ENCODE results near the gene IFIT1.
"Not testable (repeated sequence)": the region's sequence is repeated elsewhere in the genome, so short reads cannot be mapped to it uniquely, and the experiment has no call there.

IFIT1 gene

GRCh38 chr10:89395141-89395540 is 2.7 kb downstream of the IFIT1 start:
- no peak for DNase-seq (ENCODE audit: low spot score)

GRCh38 chr10:89398003-89398749 is 5.8 kb downstream of the IFIT1 start:
- no peak for DNase-seq (ENCODE audit: low spot score)

GRCh38 chr10:89399956-89400355 is 7.5 kb downstream of the IFIT1 start:
- DNase-seq (ENCODE audit: low spot score), result no peak

- no peak for DNase-seq (ENCODE audit: low spot score)
Measured at GRCh38 chr10:89403043-89403442, 10.6 kb downstream of the IFIT1 start.

- no peak for DNase-seq (ENCODE audit: low spot score)
Measured at GRCh38 chr10:89404104-89405047, 12.0 kb downstream of the IFIT1 start.

- not testable (repeated sequence) for DNase-seq (ENCODE audit: low spot score)
Measured at GRCh38 chr10:89406178-89406577, 13.8 kb downstream of the IFIT1 start.

- DNase-seq (ENCODE audit: low spot score), result not testable (repeated sequence)
Measured at GRCh38 chr10:89407792-89408191, 15.4 kb downstream of the IFIT1 start.

GRCh38 chr10:89409282-89409681 is 16.9 kb downstream of the IFIT1 start:
- not testable (repeated sequence) for DNase-seq (ENCODE audit: low spot score)

GRCh38 chr10:89410551-89410950 is 18.1 kb downstream of the IFIT1 start:
- not testable (repeated sequence) for DNase-seq (ENCODE audit: low spot score)

GRCh38 chr10:89411135-89411534 is 18.7 kb downstream of the IFIT1 start:
- not testable (repeated sequence) for DNase-seq (ENCODE audit: low spot score)

- not testable (repeated sequence) for DNase-seq (ENCODE audit: low spot score)
Measured at GRCh38 chr10:89412276-89412675, 19.9 kb downstream of the IFIT1 start.

- no peak for DNase-seq (ENCODE audit: low spot score)
Measured at GRCh38 chr10:89413398-89413912, 21.0 kb downstream of the IFIT1 start.

GRCh38 chr10:89414146-89414878 is 21.9 kb downstream of the IFIT1 start, which contains the start of gene IFIT5:
TSS of gene IFIT5 (plus strand) at chr10:89414568. CDS start at chr10:89414799, 231 bp downstream.
- peak; percentile 81 for DNase-seq (ENCODE audit: low spot score)

- peak; percentile 56 for DNase-seq (ENCODE audit: low spot score)
Measured at GRCh38 chr10:89414879-89415821, 22.7 kb downstream of the IFIT1 start.

GRCh38 chr10:89416465-89416864 is 24.0 kb downstream of the IFIT1 start:
- no peak for DNase-seq (ENCODE audit: low spot score)

GRCh38 chr10:89419548-89419947 is 27.1 kb downstream of the IFIT1 start:
- DNase-seq (ENCODE audit: low spot score), result no peak

GRCh38 chr10:89421018-89421476 is 28.6 kb downstream of the IFIT1 start:
- DNase-seq (ENCODE audit: low spot score), result no peak

- DNase-seq (ENCODE audit: low spot score), result no peak
Measured at GRCh38 chr10:89425000-89425399, 32.6 kb downstream of the IFIT1 start.

- DNase-seq (ENCODE audit: low spot score), result peak; percentile 46
Measured at GRCh38 chr10:89426230-89426868, 33.9 kb downstream of the IFIT1 start.

GRCh38 chr10:89427629-89428028 is 35.2 kb downstream of the IFIT1 start:
- no peak for DNase-seq (ENCODE audit: low spot score)
